Prostate gland (tissue), 2 donors: ENCODE results near the gene MCC.
"Not testable (repeated sequence)": the region's sequence is repeated elsewhere in the genome, so short reads cannot be mapped to it uniquely, and the experiment has no call there.

Experiments
- CTCF ChIP-seq, 4 experiments: fragments of 200-600 bp in 2 of 4; fragments of 450-650 bp in 2 of 4; sonication (generic) in 2 of 4; IDR thresholded peaks; 1 replicate in 3 of 4; 2 replicates in 1 of 4; pipeline ENCODE4 v1.5.1; 2016 to 2019; ENCODE audit warnings: antibody characterized with exemption in 4 of 4, mild to moderate bottlenecking in 2 of 4, moderate library complexity in 2 of 4
- POLR2A ChIP-seq: fragments of 450-650 bp; IDR thresholded peaks from one replicate; pipeline ENCODE4 v1.6.1; 2016; ENCODE audit warnings: antibody characterized with exemption, mild to moderate bottlenecking

- TF ChIP-seq CTCF (IDR thresholded peaks at IDR 0.05); POLR2A: not testable (repeated sequence)
Observed at GRCh38 chr5:113457106-113457505, 31.1 kb downstream of the MCC start.
